Thoracic aorta (tissue), 2 donors: ENCODE data around the gene CARMIL1. TPM values are rescaled to one million over a fixed set of nuclear protein-coding genes. Genes with fewer than 3 reads are reported as not detected.

ENCODE experiments used
- ATAC-seq: fragments of 150-250 bp; one replicate; pipeline ENCODE4 v1.8.0; 2017; ENCODE audit warnings: low read depth; ENCODE audit not compliant: insufficient number of reproducible peaks, low FRiP score
- DNase-seq: peaks from one replicate; pipeline ENCODE4 v3.0.0-alpha.2; 2020; ENCODE audit warnings: low spot score
- H3K27ac ChIP-seq, 2 donors: fragments of 200-600 bp; sonication (generic); 1 replicate in 1 of 2; 2 replicates in 1 of 2; pipeline ENCODE4 v1.5.1; 2016; ENCODE audit warnings: mild to moderate bottlenecking in 2 of 2, moderate library complexity in 2 of 2
- H3K27me3 ChIP-seq: fragments of 200-600 bp; sonication (generic); replicated peaks from 2 replicates; pipeline ENCODE4 v1.6.0; 2016; ENCODE audit warnings: mild to moderate bottlenecking; ENCODE audit not compliant: insufficient read depth
- H3K36me3 ChIP-seq: fragments of 200-600 bp; sonication (generic); one replicate; pipeline ENCODE4 v1.5.1; 2016
- H3K4me1 ChIP-seq, 2 donors: fragments of 200-600 bp; sonication (generic); 1 replicate in 1 of 2; 2 replicates in 1 of 2; pipeline versions ENCODE4 v1.5.1 to v1.6.0; 2016; ENCODE audit warnings: low read depth in 2 of 2, mild to moderate bottlenecking in 1 of 2; ENCODE audit not compliant: control insufficient read depth in 1 of 2
- H3K4me3 ChIP-seq: fragments of 200-600 bp; sonication (generic); 2 replicates; pipeline ENCODE4 v1.5.1; 2016; ENCODE audit warnings: mild to moderate bottlenecking
- H3K9me3 ChIP-seq: fragments of 200-600 bp; sonication (generic); 2 replicates; pipeline ENCODE4 v1.5.1; 2016
- CTCF ChIP-seq: fragments of 200-600 bp; sonication (generic); IDR thresholded peaks from one replicate; pipeline ENCODE4 v1.5.1; 2019; ENCODE audit warnings: antibody characterized with exemption
- total RNA-seq, 2 donors: library from RNA; depleted of rRNA; stranded (reverse); fragments of >200 nt; gene quantifications; one replicate each; pipeline versions ENCODE4 v1.1.0 to v1.2.3, GENCODE V29; 2016

CARMIL1 gene
- total RNA-seq, 2 donors from 2014 or later, result 60.4 to 63.0 TPM

- no peaks in the 10 kb centered on the region for H3K27me3 ChIP-seq
- H3K4me3 ChIP-seq, result no peak overlapping the region
- peak overlapping the region in 1 of 2 donors; percentile 22 for H3K27ac ChIP-seq
- no peaks in the 10 kb centered on the region for H3K36me3 ChIP-seq
- no peak for TF ChIP-seq CTCF
- peaks cover 28 to 70% of the 10 kb centered on the region in 2 donors for H3K4me1 ChIP-seq
- ATAC-seq (no peak), DNase-seq (no peak)
- H3K9me3 ChIP-seq, result no peaks in the 10 kb centered on the region
Measured at GRCh38 chr6:25389471-25389870, 110.3 kb downstream of the CARMIL1 start.

- Histone ChIP-seq H3K9me3 (no peaks in the 10 kb centered on the region), H3K27ac (no peak overlapping the region), H3K4me1 (peaks cover 24 to 50% of the 10 kb centered on the region in 2 donors), H3K36me3 (no peaks in the 10 kb centered on the region), H3K27me3 (no peaks in the 10 kb centered on the region), H3K4me3 (no peak overlapping the region)
- DNase-seq, result no peak
- no peak for TF ChIP-seq CTCF
- ATAC-seq, result no peak
Measured at GRCh38 chr6:25392372-25392771, 113.2 kb downstream of the CARMIL1 start.

GRCh38 chr6:25395731-25396130 is 116.6 kb downstream of the CARMIL1 start:
- Histone ChIP-seq H3K27me3 (no peaks in the 10 kb centered on the region), H3K4me3 (no peak overlapping the region), H3K9me3 (no peaks in the 10 kb centered on the region), H3K36me3 (no peaks in the 10 kb centered on the region), H3K27ac (no peak overlapping the region), H3K4me1 (peaks cover 4 to 18% of the 10 kb centered on the region in 2 donors)
- TF ChIP-seq CTCF, result no peak
- DNase-seq, result no peak
- no peak for ATAC-seq

GRCh38 chr6:25397406-25397805 is 118.2 kb downstream of the CARMIL1 start:
- H3K27ac ChIP-seq, result no peak overlapping the region
- H3K9me3 ChIP-seq, result no peaks in the 10 kb centered on the region
- H3K27me3 ChIP-seq, result no peaks in the 10 kb centered on the region
- DNase-seq (no peak), ATAC-seq (no peak)
- no peak overlapping the region for H3K4me3 ChIP-seq
- H3K4me1 ChIP-seq, result peaks cover 1 to 8% of the 10 kb centered on the region in 2 donors
- H3K36me3 ChIP-seq, result no peaks in the 10 kb centered on the region
- no peak for TF ChIP-seq CTCF

- no peak overlapping the region for H3K4me3 ChIP-seq
- no peak overlapping the region for H3K27ac ChIP-seq
- H3K27me3 ChIP-seq, result no peaks in the 10 kb centered on the region
- TF ChIP-seq CTCF, result no peak
- H3K36me3 ChIP-seq, result no peaks in the 10 kb centered on the region
- H3K4me1 ChIP-seq, result peaks cover 5 to 10% of the 10 kb centered on the region in 2 donors
- DNase-seq, result no peak
- H3K9me3 ChIP-seq, result no peaks in the 10 kb centered on the region
- ATAC-seq, result no peak
Measured at GRCh38 chr6:25399885-25400284, 120.7 kb downstream of the CARMIL1 start.
